SKM-1 treated with dmso at 0.1 percent for 144 hours (cell line): ENCODE measurements around the gene CMYA5.
A peak's percentile ranks its signal among the peaks of the same experiment; 100 is the strongest.

ENCODE experiments used
- DNase-seq: peaks from one replicate; lab custom pipeline; 2025; ENCODE audit not compliant: unreplicated experiment; lab: John Stamatoyannopoulos, UW

Gene CMYA5

DNA sequence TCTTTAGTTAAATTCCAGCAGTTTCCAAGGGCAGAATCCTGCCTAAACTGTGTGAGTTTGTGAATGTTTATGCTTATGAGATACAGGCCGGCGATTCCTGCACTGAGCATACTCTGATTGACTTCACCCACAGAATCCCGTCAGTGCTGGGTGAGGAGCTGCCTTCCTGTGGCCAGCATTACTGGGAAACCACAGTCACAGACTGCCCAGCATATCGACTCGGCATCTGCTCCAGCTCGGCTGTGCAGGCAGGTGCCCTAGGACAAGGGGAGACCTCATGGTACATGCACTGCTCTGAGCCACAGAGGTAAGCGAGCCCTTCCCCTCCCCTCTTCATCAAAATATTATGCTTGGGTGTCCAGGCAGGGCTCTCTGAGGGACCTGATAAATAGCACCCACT is 103.7 kb downstream of the CMYA5 start:
- no peak for DNase-seq

DNA sequence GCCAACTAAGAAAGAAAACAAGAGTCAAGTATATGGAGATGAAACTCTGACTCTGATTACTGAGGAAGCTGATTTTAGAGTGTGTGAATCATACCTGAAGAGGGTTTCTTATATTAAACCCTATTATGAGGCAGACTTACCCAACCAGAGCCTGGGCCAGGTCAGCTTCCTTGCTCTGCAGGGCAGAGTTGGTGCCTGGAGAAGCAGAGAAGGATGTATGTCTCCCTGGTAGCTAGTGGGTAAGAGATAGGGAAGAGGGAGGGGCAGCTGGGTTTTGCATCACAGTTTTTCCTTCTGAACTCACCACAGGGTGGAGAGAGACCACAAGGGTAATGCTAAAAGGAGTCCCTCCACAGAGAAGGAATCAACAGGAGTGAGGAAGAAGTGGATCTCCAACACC is 104.1 kb downstream of the CMYA5 start:
- no peak for DNase-seq

DNA sequence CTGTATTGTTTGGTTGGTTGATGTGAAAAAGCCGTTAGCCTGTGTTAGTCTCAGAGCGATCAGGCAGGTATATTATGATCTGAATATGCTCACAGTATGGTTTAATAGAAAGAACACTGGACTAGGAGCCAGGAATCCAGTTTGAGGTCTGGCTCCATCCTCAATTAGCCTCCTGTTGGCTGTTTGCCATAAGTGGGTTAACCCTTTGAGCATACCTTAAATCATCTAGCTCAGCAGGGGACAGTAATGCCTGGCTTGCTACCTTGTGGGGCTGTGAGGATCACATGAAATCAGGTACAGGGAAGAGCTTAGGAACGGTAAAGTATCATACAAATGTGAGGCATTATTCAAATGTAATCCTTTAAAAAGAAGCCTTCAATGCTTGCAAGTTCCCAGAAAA is 104.7 kb downstream of the CMYA5 start:
- DNase-seq = no peak

DNA sequence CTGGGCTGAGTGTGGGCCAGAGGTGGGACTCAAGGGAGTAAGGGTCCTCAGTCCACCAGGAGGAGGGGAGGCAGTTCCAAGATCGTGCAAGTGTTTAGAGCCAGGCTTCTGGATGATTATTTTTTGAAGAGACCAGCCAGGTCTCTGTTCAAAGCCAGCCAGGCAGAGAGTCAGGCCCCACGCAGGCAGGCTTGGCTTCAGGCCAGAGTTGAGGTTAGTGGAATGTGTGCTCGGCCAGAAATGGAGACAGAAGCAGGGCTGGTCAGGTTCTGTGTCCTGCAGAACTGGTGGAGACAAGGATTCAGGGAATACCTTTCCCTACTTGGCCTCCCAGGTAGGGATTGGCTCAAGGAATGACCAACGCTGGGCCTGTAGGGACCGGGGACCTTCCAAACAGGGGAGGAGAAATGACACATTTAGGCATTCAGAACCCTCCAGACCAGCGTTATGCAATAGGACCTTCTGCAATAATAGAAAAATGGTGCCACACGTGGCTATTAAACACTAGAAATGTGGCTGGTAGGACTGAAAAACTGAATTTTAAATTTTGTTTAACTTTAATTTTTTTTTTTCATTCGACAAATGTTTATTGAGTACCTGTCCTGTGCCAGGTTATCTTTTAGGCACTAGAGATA is 106.2 kb downstream of the CMYA5 start:
- peak; percentile 2 for DNase-seq

DNA sequence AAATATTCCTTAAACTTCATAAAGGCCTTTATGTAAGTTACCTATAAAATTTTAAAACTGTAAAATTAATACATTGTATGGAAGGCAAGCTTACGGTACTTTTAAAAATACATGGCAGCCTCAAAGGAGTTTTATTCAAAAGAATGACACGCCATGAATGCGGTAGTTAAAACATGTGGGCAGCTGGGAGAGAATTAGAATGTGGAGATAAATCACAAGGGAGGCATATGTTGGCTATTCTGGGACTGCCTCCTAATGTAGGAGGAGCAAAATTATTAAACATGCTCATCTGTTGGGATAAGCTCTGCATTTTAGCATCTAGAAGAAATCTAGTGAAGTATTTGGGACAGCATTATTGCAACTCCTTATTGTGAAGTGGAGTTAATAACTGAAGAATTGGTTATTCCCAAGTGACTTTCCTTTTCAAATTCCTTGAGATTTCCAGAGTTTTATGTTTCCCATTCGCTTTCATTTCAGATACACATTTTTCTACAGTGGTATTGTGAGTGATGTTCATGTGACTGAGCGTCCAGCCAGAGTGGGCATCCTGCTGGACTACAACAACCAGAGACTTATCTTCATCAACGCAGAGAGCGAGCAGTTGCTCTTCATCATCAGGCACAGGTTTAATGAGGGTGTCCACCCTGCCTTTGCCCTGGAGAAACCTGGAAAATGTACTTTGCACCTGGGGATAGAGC is 109.4 kb downstream of the CMYA5 start:
- no peak for DNase-seq

DNA sequence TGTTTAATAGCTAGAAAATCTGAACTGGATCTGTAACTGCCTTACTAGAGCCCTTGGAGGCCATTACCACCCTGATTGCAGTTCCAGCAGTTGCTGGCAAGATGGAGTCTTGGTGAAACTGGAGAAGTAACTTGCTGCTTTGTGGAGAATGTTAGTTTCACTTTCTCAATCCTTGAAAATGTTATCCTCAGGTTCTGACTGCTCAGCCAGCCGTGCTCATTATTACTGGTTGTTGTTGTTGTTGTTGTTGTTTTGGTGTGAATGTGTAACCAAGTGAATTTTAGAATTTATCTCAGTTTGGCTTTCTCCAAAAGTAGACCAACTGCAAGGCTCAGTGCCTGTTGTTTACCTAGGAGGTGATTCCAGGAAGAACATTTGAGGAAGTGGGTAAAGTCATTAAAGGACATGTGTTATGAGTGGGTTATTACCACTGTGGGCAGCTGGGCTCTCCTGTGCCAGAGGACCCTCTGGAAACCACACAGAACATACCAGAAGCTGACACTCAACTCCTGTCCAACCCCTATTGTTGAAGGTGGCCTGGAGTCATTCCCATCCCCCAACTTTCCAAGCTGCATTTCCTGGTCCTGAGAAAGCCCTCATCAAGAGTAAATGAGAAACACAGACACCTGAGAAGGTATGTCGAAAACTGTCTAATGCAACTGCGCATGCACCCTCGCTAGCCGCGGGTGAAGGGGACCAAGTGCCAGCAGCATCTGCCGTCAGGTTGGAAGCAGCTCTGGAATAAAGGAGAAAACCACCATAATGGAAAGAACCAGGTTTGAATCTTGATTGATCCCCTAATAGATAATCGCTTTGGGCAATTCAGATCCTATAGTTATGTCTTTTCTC is 111.6 kb downstream of the CMYA5 start:
- DNase-seq = no peak

DNA sequence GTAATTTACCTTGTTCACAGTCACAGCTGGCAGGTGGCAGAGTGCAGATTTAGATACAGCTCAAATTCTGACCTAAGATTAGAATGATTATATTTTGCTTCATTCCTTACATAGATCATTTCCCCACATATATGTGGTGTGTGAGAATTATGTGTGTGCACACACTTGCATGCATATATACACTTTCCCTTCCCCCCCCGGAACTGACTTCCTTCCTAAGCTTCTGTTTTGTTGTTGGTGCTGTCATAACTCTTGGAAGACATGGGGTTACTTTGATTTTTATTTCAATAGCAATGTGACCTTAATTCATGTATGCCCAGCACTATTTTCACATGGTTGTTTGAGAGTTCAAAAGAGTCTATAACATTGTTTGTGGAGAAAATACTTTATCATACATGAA is 112.8 kb downstream of the CMYA5 start:
- DNase-seq = no peak

DNA sequence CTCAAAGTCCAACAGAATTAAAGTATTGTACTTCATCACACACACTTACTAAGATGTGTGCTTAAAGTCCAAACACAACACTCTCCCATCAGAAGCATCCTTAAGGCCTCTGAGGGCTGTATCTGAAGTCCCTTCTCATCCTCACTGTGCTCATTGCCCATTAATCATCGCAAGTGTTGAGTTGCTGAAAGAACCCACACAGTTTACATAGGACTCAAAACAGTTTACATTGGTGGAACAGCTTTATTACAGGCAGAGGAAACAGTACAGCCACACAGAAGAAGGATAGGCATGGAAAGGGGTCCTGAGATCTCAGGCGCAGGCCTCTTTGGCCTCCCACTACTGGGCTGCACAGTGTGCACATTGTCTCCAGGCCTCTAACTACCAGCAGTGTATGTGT is 113.4 kb downstream of the CMYA5 start:
- DNase-seq = no peak

DNA sequence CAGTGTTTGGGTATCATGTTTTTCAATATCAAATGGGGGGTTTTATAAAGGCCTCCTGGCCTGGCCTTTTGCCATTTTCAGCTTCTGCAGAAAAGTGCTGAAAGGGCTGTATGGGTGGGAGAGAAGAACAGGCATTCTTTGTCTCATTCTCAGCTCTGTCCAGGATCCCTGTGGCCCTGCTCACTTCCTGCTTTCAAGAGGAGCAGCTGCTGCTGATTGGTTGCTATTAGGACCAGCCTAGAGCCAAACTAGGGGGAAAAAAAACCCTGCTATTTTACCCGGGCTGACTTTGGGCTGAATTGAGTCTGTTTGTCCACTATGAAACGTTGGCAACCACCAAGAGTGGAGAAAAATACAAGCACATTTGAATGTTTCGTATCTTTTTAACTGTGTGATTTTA is 117.1 kb downstream of the CMYA5 start:
- no peak for DNase-seq

DNA sequence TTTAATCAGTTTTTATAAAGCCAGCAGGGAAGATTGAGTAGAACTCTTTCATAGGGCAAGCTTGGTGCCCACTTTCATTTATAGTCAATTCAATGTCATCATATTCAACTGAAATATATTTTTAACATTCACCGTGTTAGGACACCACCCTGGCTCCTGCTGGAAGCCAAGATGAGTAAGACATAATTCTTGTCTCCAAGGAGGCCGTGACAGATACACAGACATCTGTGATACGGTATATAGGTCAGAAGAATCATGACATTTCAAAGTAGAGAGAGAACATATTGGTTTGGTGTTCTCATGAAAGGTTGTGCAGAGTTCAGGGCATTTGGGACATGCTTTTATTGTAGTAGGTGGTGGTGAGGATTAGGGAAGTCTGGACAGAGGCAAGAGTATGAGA is 120.1 kb downstream of the CMYA5 start:
- DNase-seq = no peak

DNA sequence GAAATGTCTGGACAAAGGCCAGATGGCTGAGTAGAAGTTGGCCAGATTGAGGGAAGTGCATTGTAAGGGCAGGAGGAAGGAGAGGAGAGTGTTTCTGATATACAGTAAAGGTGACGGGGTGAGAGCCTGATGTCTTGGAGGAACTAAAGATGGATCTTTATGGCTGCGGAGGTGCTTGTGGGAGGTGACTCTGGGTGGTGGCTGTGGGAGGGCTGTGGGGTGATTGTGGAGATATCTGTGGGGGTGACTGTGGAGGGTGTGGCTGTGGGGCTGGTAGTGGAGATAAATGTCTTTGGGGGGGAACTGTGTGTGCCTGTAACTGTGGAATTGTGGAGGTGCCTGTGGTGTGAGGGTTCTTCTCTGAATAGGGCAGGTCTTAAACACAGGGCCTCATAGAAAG is 121.4 kb downstream of the CMYA5 start:
- DNase-seq = no peak

DNA sequence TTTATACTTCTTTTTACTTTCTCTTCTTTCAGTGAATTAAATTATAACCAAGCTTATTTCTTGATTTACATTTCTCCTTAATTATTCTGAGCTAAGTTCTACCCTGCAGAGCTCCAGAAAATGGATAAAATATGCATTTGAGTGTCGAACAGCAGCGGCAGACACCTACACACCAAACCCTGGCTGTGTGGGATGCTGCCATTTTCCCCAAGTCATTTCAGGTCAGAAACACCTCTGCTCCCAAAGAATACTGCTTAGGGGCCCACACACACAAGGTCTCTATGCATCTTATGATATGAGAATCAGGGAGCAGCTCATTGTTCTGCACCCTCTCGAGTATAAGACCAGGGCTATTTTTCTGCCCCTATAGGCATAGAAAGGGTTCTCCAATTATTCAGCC is 122.3 kb downstream of the CMYA5 start:
- DNase-seq = no peak

DNA sequence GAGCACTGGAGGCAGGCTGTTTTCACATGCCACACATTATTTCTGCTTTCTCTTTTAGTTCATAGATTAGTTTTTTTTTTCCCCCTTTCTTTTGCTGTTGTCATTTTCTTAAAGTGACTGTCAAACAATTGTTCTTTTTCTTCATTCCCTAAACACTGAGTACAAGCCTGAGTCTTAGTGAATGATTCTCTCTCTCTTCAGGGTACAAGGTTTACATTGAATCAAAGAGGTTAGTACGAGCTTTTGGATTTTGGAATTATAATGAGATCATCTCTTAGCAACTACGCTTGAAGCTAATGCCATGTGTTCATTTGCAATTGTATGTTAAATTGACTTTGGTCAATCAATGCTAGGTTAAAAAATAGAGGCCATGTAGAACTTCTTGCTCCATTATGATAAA is 125.1 kb downstream of the CMYA5 start:
- DNase-seq = no peak

DNA sequence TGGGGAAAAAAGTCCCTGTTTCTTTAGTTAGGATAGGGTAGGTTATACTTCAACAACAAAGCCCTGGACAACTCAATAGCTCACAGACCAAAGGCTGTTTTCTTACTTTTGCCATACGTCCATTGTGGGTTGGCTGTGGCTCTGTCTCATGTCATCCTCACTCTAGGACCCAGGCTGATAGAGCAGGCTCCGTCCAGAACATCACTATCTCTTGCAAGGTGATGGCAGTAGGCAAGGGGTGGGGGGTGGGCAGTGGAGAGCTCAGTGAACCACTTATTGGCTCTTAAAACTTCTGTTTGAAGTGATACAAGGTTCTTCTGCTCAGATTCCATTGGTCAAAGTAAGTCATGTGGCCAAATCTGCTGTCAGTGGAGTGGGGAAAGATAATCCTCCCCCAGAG is 126.4 kb downstream of the CMYA5 start:
- no peak for DNase-seq

DNA sequence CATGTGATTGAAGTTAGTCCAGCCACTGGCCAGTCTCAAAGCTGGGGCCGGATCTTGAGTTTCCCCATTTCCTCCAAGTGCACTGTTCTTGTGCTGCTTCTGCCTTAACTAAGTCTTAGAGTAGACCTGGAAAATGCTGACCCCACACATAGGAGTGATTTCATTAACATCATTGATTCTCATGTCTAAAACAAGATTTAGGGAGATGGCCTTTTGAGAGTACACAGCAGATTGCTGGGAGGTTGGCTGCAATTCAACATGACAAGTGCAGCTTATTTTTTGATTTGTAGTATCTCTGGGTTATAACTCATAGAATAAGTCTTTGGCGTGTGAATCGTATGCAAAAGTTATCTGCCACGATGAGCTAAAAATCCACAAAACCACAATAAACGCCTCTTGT is 131.0 kb downstream of the CMYA5 start:
- no peak for DNase-seq

DNA sequence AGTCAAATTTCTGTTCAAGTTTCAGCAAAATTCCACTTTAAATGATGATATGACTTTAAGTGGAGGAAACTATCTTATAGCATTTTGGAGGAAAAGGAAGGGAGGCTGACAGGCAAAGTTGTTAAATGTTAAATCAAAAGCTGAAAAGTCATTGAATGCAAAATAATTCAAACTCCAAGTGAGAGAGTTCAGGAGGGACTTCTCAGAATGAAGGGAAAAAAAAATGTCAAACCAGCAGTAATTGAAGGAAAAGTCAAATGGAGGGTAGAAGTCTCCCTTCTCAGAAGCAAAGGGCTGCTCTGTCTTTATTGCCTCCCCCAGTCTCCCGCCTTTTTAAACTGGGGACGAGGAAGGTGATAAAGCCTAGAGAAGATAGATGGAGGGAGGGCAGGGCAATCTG is 134.8 kb downstream of the CMYA5 start:
- no peak for DNase-seq

DNA sequence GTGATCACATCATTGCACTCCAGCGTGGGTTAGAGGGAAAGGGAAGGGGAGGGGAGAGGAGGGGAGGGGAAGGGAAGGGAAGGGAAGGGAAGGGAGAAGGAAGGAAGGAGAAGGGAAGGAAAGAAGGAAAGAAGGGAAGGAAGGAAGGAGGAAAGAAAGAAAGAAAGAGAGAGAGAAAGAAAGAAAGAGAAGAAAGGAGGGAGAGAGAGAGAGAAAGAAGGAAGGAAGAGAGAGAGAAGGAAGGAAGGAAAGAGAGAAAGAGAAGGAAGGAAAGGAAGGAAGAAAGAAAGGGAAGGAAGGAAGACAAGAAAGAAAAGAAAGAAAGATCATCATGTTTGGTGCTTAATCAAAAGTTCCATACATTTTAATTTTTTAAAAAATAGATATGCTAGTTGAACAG is 136.2 kb downstream of the CMYA5 start:
- DNase-seq = no peak

DNA sequence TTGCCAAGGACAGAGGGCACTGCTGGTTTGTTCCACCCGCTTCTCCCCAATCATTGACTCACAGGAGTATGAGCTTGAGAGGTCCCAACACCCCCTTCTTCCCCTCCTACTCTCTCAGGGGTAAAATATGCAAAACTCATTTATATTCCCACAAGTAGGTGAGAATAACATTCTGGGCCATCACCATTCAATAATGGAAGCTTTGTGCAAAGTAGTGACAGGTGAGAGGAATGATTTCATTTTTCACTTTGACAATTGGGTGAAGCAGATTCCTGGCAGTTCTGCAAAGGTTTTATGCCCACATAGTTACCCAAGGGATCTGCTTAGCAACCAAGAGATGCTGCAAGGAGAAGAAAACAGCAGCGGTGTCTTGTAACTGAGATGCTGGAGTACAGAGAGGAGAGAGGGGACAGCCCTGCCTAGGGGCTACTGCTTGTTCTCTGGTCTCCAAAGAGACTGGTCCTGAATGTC is 137.6 kb downstream of the CMYA5 start:
- no peak for DNase-seq

DNA sequence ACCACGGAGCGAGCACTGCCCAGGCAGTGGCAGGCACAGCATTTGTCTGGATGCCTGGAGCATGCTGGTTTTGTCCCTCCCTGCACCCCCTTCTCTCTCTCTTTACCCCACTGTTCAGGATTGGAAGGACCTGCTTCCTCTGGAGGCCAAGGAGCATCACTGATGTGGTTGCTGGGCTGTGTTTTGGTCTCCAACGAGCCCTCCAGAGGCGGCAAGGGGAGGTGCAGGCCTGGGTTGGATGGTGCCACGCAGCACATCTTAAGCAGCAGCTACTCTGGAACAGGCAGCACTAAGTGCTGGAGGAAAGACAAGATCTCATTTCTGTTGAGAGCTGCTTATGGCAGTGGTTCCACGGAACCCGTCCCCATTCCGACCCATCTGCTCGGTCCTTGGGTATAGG is 139.6 kb downstream of the CMYA5 start:
- no peak for DNase-seq

DNA sequence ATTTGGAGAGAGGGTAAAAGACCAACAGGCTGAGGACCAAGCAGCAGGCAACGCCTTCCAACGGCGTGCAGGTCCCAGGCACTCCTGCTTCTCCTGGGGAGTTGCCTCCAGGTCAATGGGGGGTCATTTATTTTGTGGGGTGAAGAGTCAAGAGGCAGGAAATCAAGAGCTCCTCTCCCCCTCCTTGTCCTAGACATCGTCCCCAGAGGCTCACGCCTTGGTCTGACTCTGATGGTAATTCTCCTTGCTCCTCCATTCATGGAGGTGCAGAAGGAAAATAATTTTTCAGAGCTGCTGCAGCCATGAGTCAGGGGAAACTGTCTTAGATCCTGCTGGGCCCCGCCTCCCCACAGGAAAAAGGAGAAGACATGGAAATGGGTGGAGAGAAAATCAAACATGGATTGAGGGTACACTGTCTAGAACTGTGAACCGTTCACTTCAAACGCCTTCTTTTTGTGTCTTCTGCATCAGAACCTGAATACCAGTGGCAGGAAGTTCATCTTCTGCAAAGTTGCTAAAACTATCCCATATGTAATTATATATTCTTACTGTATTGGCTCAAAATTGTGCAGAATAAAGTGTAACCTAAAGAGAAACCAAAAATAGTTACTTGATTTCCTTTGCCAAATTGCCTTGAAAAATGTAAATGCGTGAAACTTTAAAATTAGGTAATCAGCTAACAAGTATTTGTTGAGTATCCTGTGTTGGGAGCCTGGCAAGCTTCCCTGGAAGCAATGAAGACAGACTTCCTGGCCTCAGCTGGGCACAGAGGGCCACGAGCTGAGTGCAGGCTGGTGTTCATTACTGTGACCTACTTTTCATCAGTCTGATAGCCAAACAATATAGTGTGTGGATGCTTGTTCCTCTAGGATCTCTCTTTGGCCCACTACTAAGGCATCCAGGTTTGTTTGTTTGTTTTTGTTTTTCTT is 142.0 kb downstream of the CMYA5 start:
- DNase-seq = no peak

DNA sequence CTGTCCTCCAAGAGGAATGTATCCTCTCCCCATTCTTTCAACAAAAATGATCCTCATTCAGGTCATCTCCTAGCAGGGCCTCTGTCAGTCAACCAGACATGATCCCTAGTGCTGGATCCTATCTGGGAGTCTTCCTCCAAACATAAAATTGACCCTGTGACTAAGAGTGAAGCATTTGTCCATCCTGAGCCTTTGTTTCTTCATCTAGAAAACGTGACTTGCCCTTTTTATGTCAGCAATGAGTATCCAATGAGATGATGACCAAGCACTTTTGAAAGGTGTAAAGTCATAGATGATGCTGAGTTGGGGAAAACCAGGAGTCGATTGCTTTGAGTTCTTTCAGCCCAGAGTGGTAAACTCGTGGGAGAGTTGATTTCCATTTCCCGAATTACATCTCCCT is 143.3 kb downstream of the CMYA5 start:
- DNase-seq = no peak
